Measurements from ENCODE around the gene CCR5. TPM values are rescaled to one million over a fixed set of nuclear protein-coding genes. Genes with fewer than 3 reads are reported as not detected.

The CCR5 gene
- total RNA-seq, 1 experiment from 2014 or later: not detected

GRCh38 chr3:46358466-46358865, 12.3 kb upstream of the CCR5 start:
- no peak for DNase-seq (ENCODE audit: low read depth)

DNA sequence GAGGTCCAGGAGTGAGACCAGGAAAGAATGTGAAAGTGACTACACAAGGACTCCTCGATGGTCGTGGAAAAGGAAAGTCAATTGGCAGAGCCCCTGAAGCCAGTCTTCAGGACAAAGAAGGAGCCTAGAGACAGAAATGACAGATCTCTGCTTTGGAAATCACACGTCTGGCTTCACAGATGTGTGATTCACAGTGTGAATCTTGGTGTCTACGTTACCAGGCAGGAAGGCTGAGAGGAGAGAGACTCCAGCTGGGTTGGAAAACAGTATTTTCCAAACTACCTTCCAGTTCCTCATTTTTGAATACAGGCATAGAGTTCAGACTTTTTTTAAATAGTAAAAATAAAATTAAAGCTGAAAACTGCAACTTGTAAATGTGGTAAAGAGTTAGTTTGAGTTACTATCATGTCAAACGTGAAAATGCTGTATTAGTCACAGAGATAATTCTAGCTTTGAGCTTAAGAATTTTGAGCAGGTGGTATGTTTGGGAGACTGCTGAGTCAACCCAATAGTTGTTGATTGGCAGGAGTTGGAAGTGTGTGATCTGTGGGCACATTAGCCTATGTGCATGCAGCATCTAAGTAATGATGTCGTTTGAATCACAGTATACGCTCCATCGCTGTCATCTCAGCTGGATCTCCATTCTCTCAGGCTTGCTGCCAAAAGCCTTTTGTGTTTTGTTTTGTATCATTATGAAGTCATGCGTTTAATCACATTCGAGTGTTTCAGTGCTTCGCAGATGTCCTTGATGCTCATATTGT, 10.8 kb upstream of the CCR5 start:
- DNase-seq (ENCODE audit: low read depth): peak; percentile 76

DNA sequence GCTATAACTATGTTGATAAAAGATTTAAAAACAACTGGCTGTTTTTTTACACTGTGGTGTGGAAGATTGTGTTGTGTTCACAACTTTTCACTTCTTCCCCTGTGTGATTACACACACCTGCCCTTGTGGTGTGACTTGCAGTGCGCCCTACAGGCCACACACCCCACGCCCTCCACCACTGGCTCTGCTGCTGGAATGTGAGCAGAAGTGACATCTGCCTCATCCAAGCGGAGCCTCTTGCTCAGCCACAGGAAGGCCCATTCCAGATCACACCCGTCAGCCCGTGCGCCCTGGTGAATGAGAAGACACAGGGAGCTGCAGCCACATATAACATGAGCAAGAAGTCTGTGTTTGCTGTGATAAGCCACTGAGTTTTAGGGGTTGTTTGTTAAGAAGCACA, 9.8 kb upstream of the CCR5 start:
- DNase-seq (ENCODE audit: low read depth): no peak

- peak; percentile 81 for DNase-seq (ENCODE audit: low read depth)
Measured at GRCh38 chr3:46361408-46362283, 9.1 kb upstream of the CCR5 start.

GRCh38 chr3:46365041-46365440, 5.7 kb upstream of the CCR5 start:
- no peak for DNase-seq (ENCODE audit: low read depth)

DNA sequence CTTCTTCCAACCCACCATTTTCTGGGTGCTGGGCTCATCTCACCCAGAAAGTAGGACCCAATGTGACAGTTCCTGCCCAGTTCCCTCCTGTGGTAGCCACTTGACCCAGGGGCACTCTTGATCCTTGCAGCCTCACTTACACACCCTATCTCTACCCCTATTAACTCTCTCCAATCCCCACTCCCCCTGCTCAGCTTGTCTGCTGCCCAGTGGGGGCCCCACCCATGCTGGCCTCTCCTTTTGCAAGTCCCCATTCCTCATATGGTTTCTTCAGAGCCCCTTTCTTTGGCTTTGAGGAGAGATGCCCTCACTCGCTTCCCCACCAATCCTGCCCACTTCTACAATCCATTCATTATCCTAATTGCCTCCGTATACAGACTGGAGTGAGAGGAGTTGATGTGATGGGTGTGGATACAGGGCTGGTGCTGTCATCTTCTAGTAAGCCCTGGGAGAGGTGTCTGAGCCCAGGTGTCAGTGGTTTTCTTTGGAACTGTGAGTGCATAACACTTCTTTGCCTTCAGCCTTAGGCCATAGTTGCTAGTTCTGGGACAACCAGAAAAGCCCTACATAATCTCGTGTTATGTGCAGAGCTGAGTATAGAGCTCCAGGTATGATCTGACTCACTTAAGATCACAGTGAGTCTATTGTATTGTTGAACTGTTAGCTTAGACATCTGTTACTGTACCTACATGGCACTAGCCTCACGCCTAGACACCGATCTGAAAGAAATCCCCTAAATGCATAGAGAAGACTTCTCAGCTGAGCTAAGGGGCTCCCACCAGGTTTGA, 4.8 kb upstream of the CCR5 start:
- no peak for DNase-seq (ENCODE audit: low read depth)

DNA sequence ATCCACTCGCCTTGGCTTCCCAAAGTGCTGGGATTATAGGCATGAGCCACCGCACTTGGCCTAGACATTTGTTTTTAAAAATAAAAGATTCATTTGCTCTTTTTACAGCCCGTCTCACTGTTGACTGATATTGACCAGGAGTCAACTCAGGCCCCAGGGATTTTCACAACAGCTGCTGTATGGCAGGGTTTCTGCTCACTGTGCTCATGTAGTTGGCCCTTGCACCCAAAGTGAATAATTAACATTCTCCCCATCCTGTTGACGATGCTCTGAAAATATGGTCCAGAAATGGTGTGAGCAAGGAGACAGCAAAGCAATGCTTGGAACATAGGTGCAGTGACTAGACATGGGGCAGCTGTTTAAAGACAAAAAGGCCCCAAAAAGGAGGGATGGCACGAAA, 2.9 kb upstream of the CCR5 start:
- no peak for DNase-seq (ENCODE audit: low read depth)

- peak; percentile 55 for DNase-seq (ENCODE audit: low read depth)
Measured at GRCh38 chr3:46368569-46368968, 2.2 kb upstream of the CCR5 start.

- DNase-seq (ENCODE audit: low read depth): no peak
Measured at GRCh38 chr3:46369151-46369550, 1.6 kb upstream of the CCR5 start.

- DNase-seq (ENCODE audit: low read depth): no peak
Measured at GRCh38 chr3:46369675-46370132, 1.0 kb upstream of the CCR5 start.

- no peak for DNase-seq (ENCODE audit: low read depth)
Measured at GRCh38 chr3:46371519-46372340, 984 bp downstream of the CCR5 start.

- peak; percentile 61 for DNase-seq (ENCODE audit: low read depth)
Measured at GRCh38 chr3:46372492-46373359, 2.0 kb downstream of the CCR5 start.

GRCh38 chr3:46374755-46375154, 4.0 kb downstream of the CCR5 start:
- DNase-seq (ENCODE audit: low read depth): no peak

- DNase-seq (ENCODE audit: low read depth): no peak
Measured at GRCh38 chr3:46375218-46375617, 4.5 kb downstream of the CCR5 start.

GRCh38 chr3:46375814-46376213, 5.1 kb downstream of the CCR5 start:
- no peak for DNase-seq (ENCODE audit: low read depth)

DNA sequence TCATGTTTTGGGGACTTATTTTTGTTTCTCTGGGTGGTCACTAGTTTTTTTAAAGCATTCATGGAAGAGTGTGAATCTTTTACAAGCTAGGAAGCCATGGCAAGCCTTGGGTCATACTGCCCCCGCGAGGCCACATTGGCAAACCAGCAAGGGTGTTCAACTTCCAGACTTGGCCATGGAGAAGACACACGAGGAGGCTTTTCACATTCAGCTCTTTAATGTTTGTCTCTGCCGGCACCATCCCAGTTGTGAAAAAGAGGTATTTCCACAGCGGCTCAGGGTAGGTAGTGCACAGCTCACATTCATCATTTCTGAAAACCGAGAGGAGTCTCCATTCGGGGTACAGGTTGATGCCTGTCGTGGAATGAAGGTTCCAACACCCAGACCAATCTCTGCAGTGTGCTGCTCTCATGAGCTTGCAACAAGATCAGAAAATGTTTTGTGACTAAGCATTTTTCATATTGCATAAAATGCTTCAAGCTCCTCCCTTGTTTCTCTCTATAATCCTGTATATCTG, 7.7 kb downstream of the CCR5 start:
- peak; percentile 60 for DNase-seq (ENCODE audit: low read depth)

- DNase-seq (ENCODE audit: low read depth): peak; percentile 32
Measured at GRCh38 chr3:46380471-46381221, 9.9 kb downstream of the CCR5 start.

GRCh38 chr3:46381625-46382024, 10.9 kb downstream of the CCR5 start:
- no peak for DNase-seq (ENCODE audit: low read depth)
